HEK293T (cell line): Measurements from ENCODE around the gene FARP2.
"Not testable (repeated sequence)": the region's sequence is repeated elsewhere in the genome, so short reads cannot be mapped to it uniquely, and the experiment has no call there.

Source experiments
- CTCF ChIA-PET: fragments of 350-600 bp; formaldehyde crosslinking; extraction: SDS; loops from one replicate; lab custom pipeline; 2021; ENCODE audit warnings: antibody characterized with exemption, inconsistent platforms; lab: Yijun Ruan, JAX
- POLR2A ChIA-PET: fragments of 350-600 bp; formaldehyde crosslinking; extraction: SDS; loops from one replicate; lab custom pipeline; 2020; ENCODE audit warnings: antibody characterized with exemption, inconsistent platforms; lab: Yijun Ruan, JAX
- DNase-seq: peaks from one replicate; pipeline ENCODE4 v3.0.0; 2012; ENCODE audit warnings: mixed read lengths; ENCODE audit errors: extremely low spot score
- ARNT ChIP-seq: fragments of 450-650 bp; IDR thresholded peaks from 2 replicates; pipeline ENCODE4 v1.6.1; 2017; ENCODE audit warnings: mild to moderate bottlenecking
- BHLHE40 ChIP-seq: fragments of 450-650 bp; IDR thresholded peaks from 2 replicates; pipeline ENCODE4 v1.6.1; 2016; ENCODE audit warnings: mild to moderate bottlenecking, moderate library complexity, borderline replicate concordance
- CTBP1 ChIP-seq: fragments of 450-650 bp; IDR thresholded peaks from 2 replicates; pipeline ENCODE4 v1.6.1; 2016; ENCODE audit warnings: borderline replicate concordance
- ELF4 ChIP-seq: fragments of 450-650 bp; IDR thresholded peaks from 2 replicates; pipeline ENCODE4 v1.6.1; 2017; ENCODE audit warnings: antibody characterized with exemption
- FOXA1 ChIP-seq: fragments of 450-650 bp; IDR thresholded peaks from 2 replicates; pipeline ENCODE4 v1.6.1; 2016; ENCODE audit warnings: mild to moderate bottlenecking
- FOXK2 ChIP-seq: fragments of 450-650 bp; IDR thresholded peaks from 2 replicates; pipeline ENCODE4 v1.6.1; 2016; ENCODE audit warnings: mild to moderate bottlenecking
- FOXM1 ChIP-seq: fragments of 450-650 bp; IDR thresholded peaks from 2 replicates; pipeline ENCODE4 v1.6.1; 2017; ENCODE audit warnings: mild to moderate bottlenecking, borderline replicate concordance
- HDGF ChIP-seq: fragments of 450-650 bp; IDR thresholded peaks from 2 replicates; pipeline ENCODE4 v1.6.1; 2017; ENCODE audit warnings: antibody characterized with exemption, borderline replicate concordance
- L3MBTL2 ChIP-seq: fragments of 450-650 bp; conservative IDR thresholded peaks from 2 replicates; pipeline ENCODE4 v1.6.1; 2016; ENCODE audit warnings: mild to moderate bottlenecking
- LEF1 ChIP-seq: fragments of 450-650 bp; IDR thresholded peaks from 2 replicates; pipeline ENCODE4 v1.6.1; 2017; ENCODE audit warnings: mild to moderate bottlenecking, borderline replicate concordance
- NFRKB ChIP-seq: fragments of 450-650 bp; IDR thresholded peaks from 2 replicates; pipeline ENCODE4 v1.6.1; 2016; ENCODE audit warnings: mild to moderate bottlenecking, moderate library complexity
- PKNOX1 ChIP-seq: fragments of 450-650 bp; IDR thresholded peaks from 2 replicates; pipeline ENCODE4 v1.6.1; 2016
- SP1 ChIP-seq: fragments of 450-650 bp; IDR thresholded peaks from 2 replicates; pipeline ENCODE4 v1.6.1; 2017
- SUZ12 ChIP-seq: fragments of 450-650 bp; IDR thresholded peaks from 2 replicates; pipeline ENCODE4 v1.6.1; 2016; ENCODE audit warnings: mild to moderate bottlenecking
- TARDBP ChIP-seq: fragments of 450-650 bp; IDR thresholded peaks from 2 replicates; pipeline ENCODE4 v1.6.1; 2016
- ZNF384 ChIP-seq: fragments of 450-650 bp; IDR thresholded peaks from 2 replicates; pipeline ENCODE4 v1.6.1; 2016

The FARP2 gene

GRCh38 chr2:241451840-241452506, 95.9 kb downstream of the FARP2 start:
- TF ChIP-seq HDGF (no peak), BHLHE40 (no peak), ELF4 (no peak), NFRKB (no peak), LEF1 (no peak), TARDBP (no peak), L3MBTL2 (no peak), PKNOX1 (no peak), SP1 (no peak), ZNF384 (no peak), FOXM1 (no peak), ARNT (no peak), FOXK2 (no peak), CTBP1 (no peak), FOXA1 (no peak), SUZ12 (no peak)
- ChIA-PET CTCF (no interaction called here), POLR2A (no interaction called here)

GRCh38 chr2:241453919-241454318, 97.8 kb downstream of the FARP2 start:
- DNase-seq, CTCF ChIA-PET, POLR2A ChIA-PET: not testable (repeated sequence)

More at GRCh38 chr2:241451840-241452506, 95.9 kb downstream of the FARP2 start:
- DNase-seq, result no peak

- ChIA-PET CTCF (no interaction called here), POLR2A (no interaction called here)
- TF ChIP-seq TARDBP (no peak), BHLHE40 (no peak), PKNOX1 (no peak), SP1 (no peak), SUZ12 (no peak), ZNF384 (no peak), L3MBTL2 (no peak), FOXK2 (no peak), CTBP1 (no peak), FOXM1 (no peak), LEF1 (no peak)
- DNase-seq, result no peak
Observed at GRCh38 chr2:241454837-241455485, 98.9 kb downstream of the FARP2 start.

- POLR2A ChIA-PET, result no interaction called here
- CTCF ChIA-PET, result no interaction called here
Observed at GRCh38 chr2:241456546-241456945, 100.5 kb downstream of the FARP2 start.

GRCh38 chr2:241458687-241459086, 102.6 kb downstream of the FARP2 start:
- POLR2A ChIA-PET, result no interaction called here
- no peak for TF ChIP-seq FOXA1
- TF ChIP-seq FOXM1, result no peak
- TF ChIP-seq FOXK2, result no peak
- CTCF ChIA-PET, result no interaction called here
- no peak for DNase-seq

More at GRCh38 chr2:241456546-241456945, 100.5 kb downstream of the FARP2 start:
- TF ChIP-seq FOXM1, result no peak
- TF ChIP-seq ARNT, result no peak
- no peak for TF ChIP-seq PKNOX1
- TF ChIP-seq FOXK2, result no peak
- TF ChIP-seq CTBP1, result no peak
- TF ChIP-seq ZNF384, result no peak
- TF ChIP-seq FOXA1, result no peak
- no peak for TF ChIP-seq LEF1
- no peak for TF ChIP-seq SUZ12
- no peak for TF ChIP-seq TARDBP
- no peak for TF ChIP-seq SP1
- no peak for TF ChIP-seq NFRKB
- TF ChIP-seq ELF4, result no peak
- TF ChIP-seq L3MBTL2, result no peak
- DNase-seq, result no peak

GRCh38 chr2:241459520-241459919, 103.4 kb downstream of the FARP2 start:
- POLR2A ChIA-PET, result no interaction called here
- no peak for DNase-seq
- CTCF ChIA-PET, result no interaction called here
- TF ChIP-seq FOXA1, result no peak
- no peak for TF ChIP-seq SP1
- no peak for TF ChIP-seq FOXM1
- no peak for TF ChIP-seq SUZ12
- TF ChIP-seq ARNT, result no peak
- TF ChIP-seq BHLHE40, result no peak
- TF ChIP-seq LEF1, result no peak
- no peak for TF ChIP-seq CTBP1
- TF ChIP-seq PKNOX1, result no peak
- TF ChIP-seq HDGF, result no peak
- no peak for TF ChIP-seq NFRKB
- no peak for TF ChIP-seq ZNF384
